GM18873 (cell line): ENCODE results near the gene ARHGAP31.
A peak's percentile ranks its signal among the peaks of the same experiment; 100 is the strongest.

Experiments
- ATAC-seq: cut with Tn5 transposase; IDR thresholded peaks from one replicate; pipeline ENCODE4 v1.9.1; 2021; ENCODE audit warnings: mild to moderate bottlenecking, moderate library complexity, moderate number of reproducible peaks; ENCODE audit not compliant: unreplicated experiment, low FRiP score

Gene ARHGAP31

DNA sequence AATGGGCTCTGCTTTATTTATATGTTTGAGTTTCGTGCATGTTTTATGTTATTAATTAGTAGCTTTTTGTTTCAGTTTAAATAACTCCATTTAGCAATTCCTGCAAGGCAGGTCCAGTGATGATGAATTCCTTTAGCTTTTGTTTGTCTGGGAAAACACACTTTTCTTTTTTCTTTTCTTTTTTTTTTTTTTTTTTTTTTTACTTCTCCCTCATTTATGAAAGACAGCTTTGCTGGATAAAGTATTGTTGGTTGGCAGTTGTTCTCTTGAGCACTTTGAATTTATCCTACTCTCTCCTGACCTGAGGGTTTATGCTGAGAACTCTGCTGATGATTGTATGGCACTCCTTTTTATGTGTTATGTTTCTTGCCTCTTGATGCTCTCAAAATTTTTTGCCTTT, 133.5 kb downstream of the ARHGAP31 start:
- ATAC-seq = no peak

DNA sequence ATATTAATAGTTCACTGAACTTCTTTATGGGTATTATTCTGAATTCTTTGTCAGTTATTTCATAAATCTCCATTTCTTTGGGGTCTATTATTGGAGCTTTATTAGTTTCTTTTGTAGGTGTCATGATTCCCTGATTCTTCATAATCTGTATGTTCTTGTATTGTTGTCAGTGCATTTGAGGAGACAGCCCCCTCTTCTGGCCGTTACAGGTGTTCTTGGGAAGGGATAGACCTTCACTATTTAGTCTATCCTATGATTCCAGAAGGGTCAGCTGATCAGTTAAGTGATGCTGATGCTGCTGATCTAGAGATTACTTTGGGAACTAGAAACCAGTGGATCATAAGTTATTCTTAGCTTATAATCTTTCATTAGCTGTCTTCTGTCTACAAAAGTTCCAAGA, 134.4 kb downstream of the ARHGAP31 start:
- ATAC-seq = no peak

DNA sequence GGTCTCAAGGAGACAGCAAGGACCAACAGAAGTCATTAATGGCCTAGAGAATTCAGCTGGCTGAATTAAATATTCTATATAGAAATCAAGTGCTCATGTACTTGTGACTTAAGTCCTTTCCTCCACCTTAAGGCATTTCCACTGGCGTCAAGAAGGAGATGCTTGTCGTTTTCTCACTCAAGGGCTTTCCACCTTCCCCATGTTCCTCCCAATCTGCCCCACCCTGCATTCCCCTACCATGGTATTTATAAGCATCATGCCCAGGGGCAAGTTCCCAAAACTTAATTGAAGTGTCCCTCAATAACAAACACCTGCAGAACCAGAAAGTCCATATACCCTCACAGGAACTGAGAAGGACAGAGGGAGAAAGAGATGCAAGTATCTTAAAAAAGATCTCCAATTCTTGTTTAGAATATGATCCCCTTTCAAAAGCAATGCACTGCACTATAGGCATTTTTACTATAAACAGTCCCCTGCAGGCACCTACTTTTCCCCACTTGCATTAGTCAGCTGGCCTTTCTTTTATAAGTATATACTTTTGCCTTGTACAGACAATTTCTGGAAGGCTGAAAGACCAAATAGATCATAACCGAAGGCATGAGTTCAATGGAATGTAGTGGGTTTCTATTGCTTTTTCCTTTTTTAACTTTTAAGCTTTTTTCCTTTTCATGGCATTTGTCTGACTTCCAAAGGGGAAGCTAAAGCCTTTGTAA, 139.6 kb downstream of the ARHGAP31 start:
- no peak for ATAC-seq

DNA sequence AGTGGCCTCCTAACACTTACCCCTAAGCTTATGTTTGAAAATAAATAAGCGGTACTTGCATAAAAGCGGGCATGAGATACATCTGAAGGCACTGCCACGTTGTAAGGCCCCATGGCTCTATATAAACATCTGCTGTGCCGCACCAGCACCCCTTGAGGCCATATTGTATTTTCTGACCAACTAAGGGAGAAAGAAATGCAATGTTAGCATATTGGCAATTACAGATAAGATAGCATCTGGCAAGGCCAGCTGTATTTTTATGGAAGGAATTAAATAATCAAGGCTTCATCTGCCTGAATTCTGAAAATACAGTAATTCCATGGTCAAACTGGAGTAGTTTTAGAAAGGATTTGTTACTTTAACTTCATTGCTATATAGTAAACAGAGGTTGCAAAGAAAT, 140.5 kb downstream of the ARHGAP31 start:
- ATAC-seq = no peak

DNA sequence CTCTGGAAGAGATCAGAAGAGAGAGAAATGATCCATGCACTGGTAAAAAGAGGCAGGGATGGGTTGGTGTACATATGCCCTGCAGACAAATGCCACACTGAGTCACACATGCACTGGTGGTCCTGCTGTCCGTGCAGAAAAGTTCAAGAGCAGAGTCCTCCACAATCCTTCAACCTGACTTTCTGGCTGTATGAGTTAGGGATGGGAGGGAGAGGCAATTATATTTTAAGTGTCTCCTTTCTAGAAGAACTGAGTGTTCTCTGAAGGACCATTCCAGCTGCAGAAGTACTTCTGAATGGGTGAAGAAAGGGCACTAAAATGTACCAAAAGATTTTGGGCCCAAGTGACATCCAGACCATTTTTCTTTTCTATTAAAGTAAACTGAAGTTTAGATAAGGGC, 142.8 kb downstream of the ARHGAP31 start:
- ATAC-seq = no peak

DNA sequence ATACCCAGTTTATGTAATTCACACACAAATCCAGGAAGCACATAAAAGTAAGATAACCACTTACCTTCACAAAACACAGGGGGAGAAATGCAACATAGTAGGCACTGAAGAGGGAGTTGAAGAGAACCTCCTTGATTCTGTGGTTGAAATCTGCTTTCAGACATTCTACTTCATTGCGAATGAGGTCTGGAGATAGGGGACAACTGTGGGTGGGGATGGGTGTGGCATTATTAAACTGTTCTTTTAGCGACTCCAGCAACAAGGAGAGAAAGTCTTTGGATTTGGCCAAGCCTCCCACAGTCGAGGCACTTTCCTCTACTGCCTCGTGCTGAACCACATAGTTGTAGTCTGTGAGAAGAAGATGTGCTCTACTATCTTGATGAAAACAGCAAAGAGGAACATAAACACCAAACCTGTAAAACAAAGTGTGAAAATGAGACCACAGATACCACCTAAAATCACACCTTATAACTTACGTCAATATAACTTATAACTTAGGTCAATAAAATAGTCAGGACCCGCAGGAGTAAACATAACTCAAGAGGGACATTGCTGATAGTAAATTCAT, 143.6 kb downstream of the ARHGAP31 start:
- ATAC-seq = no peak

DNA sequence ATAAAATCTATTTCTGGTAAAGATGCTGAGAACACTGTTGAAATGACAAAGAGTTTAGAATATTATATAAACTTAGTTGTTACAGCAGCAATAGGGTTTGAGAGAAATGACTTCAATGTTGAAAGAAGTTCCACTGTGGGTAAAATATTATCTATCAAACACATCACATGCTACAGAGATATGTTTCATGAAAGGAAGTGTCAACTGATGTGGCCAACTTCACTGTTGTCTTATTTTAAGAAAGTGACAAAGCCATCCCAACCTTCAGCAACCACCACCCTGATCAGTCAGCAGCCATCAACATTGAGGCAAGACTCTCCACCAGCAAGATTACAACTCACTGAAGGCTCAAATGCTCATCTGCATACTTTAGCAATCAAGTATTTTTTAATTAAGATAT, 149.0 kb downstream of the ARHGAP31 start:
- ATAC-seq = no peak

DNA sequence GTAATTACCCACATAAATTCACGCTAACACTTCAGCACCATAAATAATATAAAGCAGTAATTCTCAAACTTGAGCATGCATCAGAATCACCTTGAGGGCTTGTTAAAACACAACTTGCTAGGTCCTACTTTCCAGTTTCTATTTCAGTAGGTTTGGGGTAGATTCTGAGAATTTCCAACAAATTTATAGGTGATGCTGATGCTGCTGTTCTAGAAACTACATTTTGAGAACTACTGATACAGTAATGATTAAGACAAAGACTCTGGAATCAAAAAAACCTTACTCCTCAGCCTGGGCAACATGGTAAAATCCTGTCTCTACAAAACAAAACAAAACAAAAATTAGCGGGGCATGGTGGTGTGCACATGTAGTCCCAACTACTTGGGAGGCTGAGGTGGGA, 150.4 kb downstream of the ARHGAP31 start:
- no peak for ATAC-seq

DNA sequence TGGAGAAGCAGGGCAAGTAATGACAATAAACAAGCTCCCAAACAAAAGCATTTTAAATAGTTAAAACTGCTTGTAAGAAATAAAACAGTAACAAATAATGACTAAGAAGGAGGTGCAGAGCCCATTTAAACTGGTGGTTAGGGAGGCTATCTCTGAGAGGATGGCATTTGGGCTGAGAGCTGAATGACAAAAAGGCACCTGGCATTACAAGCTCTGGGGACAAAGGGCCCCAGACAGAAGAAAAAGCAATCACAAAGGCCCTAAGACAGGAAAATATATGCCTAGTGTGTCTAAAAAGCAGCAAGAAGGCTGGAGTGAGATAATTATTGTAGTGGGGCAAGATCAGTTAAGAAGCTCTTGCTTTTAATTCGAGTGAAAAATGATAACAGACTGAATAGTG, 159.6 kb downstream of the ARHGAP31 start:
- ATAC-seq = no peak

DNA sequence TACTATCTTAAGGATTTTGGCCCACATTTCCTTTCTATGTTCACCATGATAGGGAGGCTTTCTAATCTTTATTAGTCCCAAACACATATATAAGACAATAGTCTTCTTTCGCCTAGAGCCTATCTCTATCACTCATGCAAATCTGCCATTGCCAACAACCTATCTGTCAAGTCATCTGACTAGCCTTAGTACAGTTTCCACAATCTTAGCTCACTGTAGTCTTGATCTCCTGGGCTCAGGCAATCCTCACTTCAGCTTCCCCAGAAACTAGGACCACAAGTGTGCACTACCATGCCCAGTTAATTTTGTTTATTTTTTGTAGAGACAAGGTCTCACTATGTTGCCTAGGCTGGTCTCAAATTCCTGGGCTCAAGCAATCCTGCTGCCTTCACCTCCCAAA, 162.3 kb downstream of the ARHGAP31 start:
- ATAC-seq = no peak

DNA sequence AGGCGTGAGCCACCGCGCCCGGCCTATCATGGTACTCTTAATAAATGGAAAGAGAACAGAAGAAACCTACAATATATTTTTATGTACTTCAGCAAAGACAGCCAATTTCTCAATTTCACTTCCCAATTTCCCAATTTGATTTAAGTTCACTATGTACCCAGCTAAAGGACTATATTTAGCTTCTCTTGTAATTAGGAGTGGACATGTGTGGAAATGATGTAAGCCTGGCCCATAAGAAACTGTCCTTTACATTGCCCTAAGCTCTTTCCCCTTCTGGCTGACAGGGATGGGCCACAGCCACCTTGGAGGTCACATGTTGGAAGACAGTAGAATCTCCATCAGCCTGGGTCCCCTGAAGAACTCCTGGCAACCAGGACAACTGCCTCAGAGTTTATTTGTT, 163.1 kb downstream of the ARHGAP31 start:
- ATAC-seq = no peak

DNA sequence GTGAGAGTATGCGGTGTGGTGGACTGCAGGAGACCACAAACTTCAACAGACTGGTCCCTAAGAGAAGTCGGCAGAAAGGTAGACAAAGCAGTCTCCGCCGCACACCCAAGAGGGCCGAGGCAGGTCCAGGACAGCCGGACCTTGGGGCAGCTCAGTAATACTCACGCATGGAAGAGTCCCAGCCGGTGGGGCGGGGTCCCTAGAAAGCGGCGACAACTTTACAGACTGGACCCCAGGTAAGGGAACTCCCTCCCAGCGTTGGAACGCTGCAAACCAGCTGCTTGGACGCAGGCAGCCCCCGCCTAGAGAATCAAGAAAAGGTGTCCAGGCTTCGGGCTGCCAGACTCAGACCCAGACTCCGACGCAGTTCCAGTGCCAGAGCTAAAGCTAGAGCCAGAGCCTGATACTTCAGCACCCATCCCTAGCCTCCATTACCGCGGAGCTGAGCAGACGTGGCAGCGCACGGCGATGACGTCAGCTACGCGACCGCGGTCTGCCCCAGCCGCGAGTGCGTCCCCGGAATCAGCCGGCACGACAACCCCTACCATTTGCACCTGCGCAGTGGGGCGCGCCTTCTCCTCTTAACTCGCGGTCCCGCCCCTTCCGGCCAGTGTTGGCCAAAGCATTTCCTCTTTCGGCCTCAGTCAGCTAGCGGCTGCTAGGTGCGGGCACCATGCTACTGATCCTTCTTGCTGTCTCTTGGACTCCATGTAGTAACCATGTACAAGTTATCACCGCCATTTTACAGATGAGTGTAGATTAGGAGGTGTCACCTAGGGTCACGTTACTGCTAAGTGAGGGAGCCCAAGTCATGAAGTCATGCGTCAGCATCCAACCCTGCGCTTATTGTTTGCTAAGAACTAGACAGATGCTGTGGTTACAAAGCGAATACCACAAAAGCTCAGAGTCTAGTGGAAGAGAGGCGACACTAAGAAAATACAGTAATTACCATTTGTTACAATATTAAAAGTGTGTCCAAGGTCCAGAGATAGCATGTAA, 169.3 kb downstream of the ARHGAP31 start, which contains the start of gene TMEM39A:
Gene TMEM39A (minus strand): TSS at position 445 of the 999 bp plus-strand sequence. CDS start 1,541 bp downstream, outside the sequence.
- ATAC-seq = peak; percentile 94

DNA sequence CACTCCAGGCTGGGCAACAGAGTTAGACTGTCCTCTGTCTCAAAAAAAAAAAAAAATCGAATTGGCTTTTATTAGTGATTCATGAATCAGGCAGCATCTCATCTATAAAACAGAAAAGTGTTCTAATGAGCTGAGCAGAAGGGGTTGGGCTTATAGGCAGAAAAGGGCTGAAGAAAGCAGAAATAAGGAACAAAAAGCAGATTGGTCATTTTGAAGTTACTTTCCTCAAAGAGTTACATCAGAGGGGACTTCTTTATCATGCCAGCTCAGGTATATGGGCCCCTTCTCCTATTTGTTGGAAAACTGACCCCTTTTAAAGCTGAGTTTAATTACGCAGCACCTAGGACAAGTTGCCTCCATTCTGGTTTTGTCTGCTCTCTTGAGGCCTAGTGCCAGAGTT, 173.9 kb downstream of the ARHGAP31 start:
- no peak for ATAC-seq

DNA sequence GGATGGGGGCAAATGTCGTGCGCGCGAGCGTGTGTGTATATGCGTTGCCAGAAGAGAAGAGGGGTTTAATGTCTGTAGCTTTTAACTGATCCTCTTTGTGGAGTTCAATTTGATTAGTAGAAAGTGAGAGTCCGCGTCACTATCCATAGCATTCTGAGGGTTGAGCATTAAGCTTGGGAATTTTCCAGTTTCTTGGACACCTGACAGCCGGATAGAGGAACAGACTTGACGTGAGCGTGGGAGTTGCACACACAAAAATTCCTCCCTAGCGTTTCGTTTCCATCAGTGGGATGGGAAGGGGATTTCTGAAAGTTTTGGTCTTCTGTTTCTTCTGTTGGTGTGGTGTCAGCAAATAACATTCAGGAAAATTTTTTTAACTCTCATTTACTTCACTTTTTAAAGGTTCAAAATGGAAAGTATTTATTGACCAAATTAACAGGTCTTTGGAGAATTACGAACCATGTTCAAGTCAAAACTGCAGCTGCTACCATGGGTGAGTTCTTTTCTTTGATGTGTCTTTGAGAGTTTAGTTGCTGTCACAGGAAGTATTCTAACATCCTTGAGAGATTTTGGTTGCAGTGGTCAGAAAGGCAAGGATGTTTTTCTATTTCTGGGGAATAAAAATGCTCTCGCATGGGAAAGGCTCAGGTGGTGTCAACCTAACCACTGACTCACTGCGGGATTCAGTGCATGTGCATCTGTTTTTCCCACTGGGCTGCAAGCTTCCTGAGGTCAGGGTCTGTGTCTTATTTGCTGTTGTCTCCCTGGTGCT, 175.4 kb downstream of the ARHGAP31 start:
- no peak for ATAC-seq
